Kidney epithelial cell (primary cell): ENCODE data around the gene LRP11. TPM values are rescaled to one million over a fixed set of nuclear protein-coding genes. Genes with fewer than 3 reads are reported as not detected.
"Not testable (repeated sequence)": the region's sequence is repeated elsewhere in the genome, so short reads cannot be mapped to it uniquely, and the experiment has no call there.

Experiments
- DNase-seq: peaks from one replicate; pipeline ENCODE4 v3.0.0-alpha.2; 2010; ENCODE audit warnings: low read depth
- H3K27me3 ChIP-seq: 2 replicates; pipeline ENCODE4 v1.6.0; 2011; ENCODE audit warnings: low read length; ENCODE audit not compliant: control insufficient read depth, insufficient read depth
- H3K36me3 ChIP-seq: 2 replicates; pipeline ENCODE4 v1.5.1; 2011; ENCODE audit warnings: low read length; ENCODE audit not compliant: control insufficient read depth, insufficient read depth
- H3K4me3 ChIP-seq: 2 replicates; pipeline ENCODE4 v1.5.1; 2011; ENCODE audit warnings: low read depth, mild to moderate bottlenecking, control low read depth, low read length
- total RNA-seq: library from RNA; depleted of rRNA; stranded (reverse); fragments of >200 nt; gene quantifications from 2 replicates; pipeline ENCODE4 v1.2.3, GENCODE V29; 2015
- TF ChIP-seq, protein P1 (sequence below): IDR thresholded peaks from 2 replicates; pipeline ENCODE4 v1.5.1; 2011; ENCODE audit warnings: mild to moderate bottlenecking, moderate library complexity, low read length, control low read depth, inconsistent platforms; ENCODE audit not compliant: insufficient read depth, poor library complexity, severe bottlenecking

Gene LRP11
- total RNA-seq, 1 donor from 2014 or later = 37.9 TPM

GRCh38 chr6:149895048-149895590, 31.0 kb upstream of the LRP11 start:
- TF ChIP-seq, protein P1, sequence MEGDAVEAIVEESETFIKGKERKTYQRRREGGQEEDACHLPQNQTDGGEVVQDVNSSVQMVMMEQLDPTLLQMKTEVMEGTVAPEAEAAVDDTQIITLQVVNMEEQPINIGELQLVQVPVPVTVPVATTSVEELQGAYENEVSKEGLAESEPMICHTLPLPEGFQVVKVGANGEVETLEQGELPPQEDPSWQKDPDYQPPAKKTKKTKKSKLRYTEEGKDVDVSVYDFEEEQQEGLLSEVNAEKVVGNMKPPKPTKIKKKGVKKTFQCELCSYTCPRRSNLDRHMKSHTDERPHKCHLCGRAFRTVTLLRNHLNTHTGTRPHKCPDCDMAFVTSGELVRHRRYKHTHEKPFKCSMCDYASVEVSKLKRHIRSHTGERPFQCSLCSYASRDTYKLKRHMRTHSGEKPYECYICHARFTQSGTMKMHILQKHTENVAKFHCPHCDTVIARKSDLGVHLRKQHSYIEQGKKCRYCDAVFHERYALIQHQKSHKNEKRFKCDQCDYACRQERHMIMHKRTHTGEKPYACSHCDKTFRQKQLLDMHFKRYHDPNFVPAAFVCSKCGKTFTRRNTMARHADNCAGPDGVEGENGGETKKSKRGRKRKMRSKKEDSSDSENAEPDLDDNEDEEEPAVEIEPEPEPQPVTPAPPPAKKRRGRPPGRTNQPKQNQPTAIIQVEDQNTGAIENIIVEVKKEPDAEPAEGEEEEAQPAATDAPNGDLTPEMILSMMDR = no peak
- DNase-seq = no peak
- no peaks in the 10 kb centered on the region for H3K36me3 ChIP-seq
- no peak overlapping the region for H3K4me3 ChIP-seq
- no peaks in the 10 kb centered on the region for H3K27me3 ChIP-seq

GRCh38 chr6:149891864-149892263, 27.7 kb upstream of the LRP11 start:
- H3K36me3 ChIP-seq, H3K4me3 ChIP-seq, H3K27me3 ChIP-seq, DNase-seq: not testable (repeated sequence)

- Histone ChIP-seq H3K36me3 (no peaks in the 10 kb centered on the region), H3K27me3 (no peaks in the 10 kb centered on the region), H3K4me3 (no peak overlapping the region)
- DNase-seq = no peak
- TF ChIP-seq, protein P1 = no peak
Observed at GRCh38 chr6:149891259-149891658, 27.1 kb upstream of the LRP11 start.

DNA sequence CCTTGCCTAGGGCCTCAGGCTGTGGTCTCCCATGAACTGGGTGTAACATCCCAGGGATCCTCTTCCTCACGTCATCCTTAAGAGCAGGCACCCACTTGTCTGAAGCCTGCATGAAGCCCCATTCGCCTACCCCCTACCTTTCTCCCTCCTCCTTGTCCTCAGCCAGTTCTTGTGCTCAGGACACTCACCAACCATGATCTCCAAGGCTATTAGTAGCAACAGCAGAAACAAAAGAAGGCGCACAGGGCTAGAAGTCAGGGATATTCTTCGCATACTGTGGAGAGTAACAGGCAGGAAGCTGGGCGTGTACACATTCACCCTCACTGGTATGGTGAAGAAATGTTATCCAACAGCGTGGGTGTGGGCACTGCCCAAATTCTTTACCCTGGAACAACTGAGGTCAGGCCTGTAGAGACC, 26.5 kb upstream of the LRP11 start:
- no peak overlapping the region for H3K4me3 ChIP-seq
- TF ChIP-seq, protein P1 = no peak
- no peak for DNase-seq
- H3K36me3 ChIP-seq = no peaks in the 10 kb centered on the region
- H3K27me3 ChIP-seq = no peaks in the 10 kb centered on the region

DNA sequence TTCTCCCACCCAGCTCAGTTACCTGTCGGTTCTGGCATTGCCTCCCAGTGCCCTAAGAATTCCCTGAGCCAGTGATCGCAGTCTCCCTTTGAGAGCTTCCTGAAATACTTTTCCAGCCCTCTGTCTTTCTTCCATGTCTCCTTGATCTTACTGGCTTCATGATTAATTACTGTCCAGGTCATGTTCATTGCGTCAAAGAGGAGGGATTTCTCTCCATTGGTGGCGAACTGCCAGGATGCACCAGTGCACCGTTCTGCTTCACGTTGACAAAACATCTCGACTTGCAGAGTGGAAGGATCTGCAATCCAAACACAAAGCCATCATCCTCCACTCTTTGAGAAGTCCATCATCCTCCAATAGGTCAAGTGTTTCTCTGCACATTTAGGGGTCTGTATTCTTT, 25.2 kb upstream of the LRP11 start:
- Histone ChIP-seq H3K4me3 (no peak overlapping the region), H3K36me3 (no peaks in the 10 kb centered on the region), H3K27me3 (peaks cover 5% of the 10 kb centered on the region)
- TF ChIP-seq, protein P1 = no peak
- no peak for DNase-seq

DNA sequence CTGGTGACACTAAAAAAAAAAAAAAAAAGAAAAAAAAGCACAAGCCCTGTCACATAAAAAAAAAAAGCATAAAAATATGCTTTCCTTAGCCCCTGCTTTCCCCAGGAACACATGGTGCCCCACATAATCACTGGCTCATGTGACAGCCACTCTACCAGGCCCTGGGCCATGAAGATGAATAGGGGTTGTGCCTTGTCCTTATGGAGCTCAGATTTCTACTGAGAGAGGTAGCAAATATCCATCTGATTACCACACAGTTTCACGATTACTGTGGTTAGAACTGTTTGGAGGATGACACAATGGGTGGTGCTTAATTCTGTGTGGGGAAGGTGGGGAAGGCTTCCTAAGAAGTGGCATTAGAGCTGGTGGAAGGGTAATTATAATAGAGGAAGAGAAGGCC, 24.5 kb upstream of the LRP11 start:
- no peaks in the 10 kb centered on the region for H3K36me3 ChIP-seq
- TF ChIP-seq, protein P1 = no peak
- no peak for DNase-seq

More for the DNA sequence above, 24.5 kb upstream of the LRP11 start:
- H3K27me3 ChIP-seq = peaks cover 5% of the 10 kb centered on the region
- no peak overlapping the region for H3K4me3 ChIP-seq
